Small intestine (tissue), 7 donors: ENCODE results near the gene FAM177B. TPM values are rescaled to one million over a fixed set of nuclear protein-coding genes. Genes with fewer than 3 reads are reported as not detected.
"Not testable (repeated sequence)": the region's sequence is repeated elsewhere in the genome, so short reads cannot be mapped to it uniquely, and the experiment has no call there.

ENCODE experiments used
- DNase-seq, 2 donors: peaks; one replicate each; pipeline versions ENCODE4 v3.0.0 to v3.0.0-alpha.2; 2013
- FAIRE-seq: peaks from 2 replicates; lab custom pipeline; 2012; peaks lifted over from hg19 to GRCh38; lab: Jason Lieb, UNC
- H3K27ac ChIP-seq, 3 donors: one replicate each; pipeline ENCODE4 v1.5.1; 2013; ENCODE audit warnings: low read length in 2 of 3, mild to moderate bottlenecking in 2 of 3, control low read depth in 1 of 3, inconsistent platforms in 1 of 3, low read depth in 1 of 3, moderate library complexity in 1 of 3
- H3K27me3 ChIP-seq, 3 donors: one replicate each; pipeline ENCODE4 v1.6.1; 2013; ENCODE audit warnings: low read length in 3 of 3, inconsistent platforms in 1 of 3; ENCODE audit not compliant: control insufficient read depth in 3 of 3, insufficient read depth in 3 of 3
- H3K36me3 ChIP-seq, 3 donors: one replicate each; pipeline ENCODE4 v1.6.1; 2013; ENCODE audit warnings: low read length in 3 of 3, inconsistent platforms in 1 of 3, low read depth in 1 of 3, mild to moderate bottlenecking in 1 of 3, moderate library complexity in 1 of 3; ENCODE audit not compliant: control insufficient read depth in 3 of 3, insufficient read depth in 2 of 3
- H3K4me1 ChIP-seq, 3 donors: one replicate each; pipeline ENCODE4 v1.6.1; 2013; ENCODE audit warnings: low read length in 2 of 3, inconsistent platforms in 1 of 3, low read depth in 1 of 3, mild to moderate bottlenecking in 1 of 3, moderate library complexity in 1 of 3; ENCODE audit not compliant: control insufficient read depth in 3 of 3, insufficient read depth in 2 of 3
- H3K4me3 ChIP-seq, 3 donors: one replicate each; pipeline ENCODE4 v1.5.1; 2013; ENCODE audit warnings: low read length in 3 of 3, control low read depth in 1 of 3, inconsistent platforms in 1 of 3, low read depth in 1 of 3, mild to moderate bottlenecking in 1 of 3, moderate library complexity in 1 of 3
- H3K9me3 ChIP-seq, 2 donors: one replicate each; pipeline ENCODE4 v1.6.1; 2013; ENCODE audit warnings: low read depth in 1 of 2, low read length in 1 of 2; ENCODE audit not compliant: control insufficient read depth in 2 of 2, insufficient read depth in 1 of 2
- WGBS, 3 donors: extraction: QIAGEN DNeasy Blood & Tissue Kit; methylation state at CpG; one replicate each; pipeline ENCODE4 v1.1.7; 2013; 5-methylcytosine and 5-hydroxymethylcytosine counted together
- polyA plus RNA-seq, 4 donors: library from polyadenylated mRNA; stranded (reverse) in 3 of 4; unstranded in 1 of 4; fragments of 200-250 nt in 3 of 4; fragments of 120-200 nt in 1 of 4; gene quantifications; one replicate each; pipeline versions ENCODE4 v1.2.1 to v1.2.3, GENCODE V29; 2013
- donor health status: healthy with polysubstance abuse.
- donor health status: control.
- donor health status: control.
- donor health status: Bipolar disorder and iron deficiency.
- donor health status: healthy.

The FAM177B gene
- polyA plus RNA-seq, 4 donors = 3.8 to 16.5 (median 8.5) TPM

- DNase-seq = no peak
- no peak overlapping the region for H3K4me3 ChIP-seq
- 83 to 91% (median 83%) methylated on average over 1 of the region's 1 CpG for WGBS, 3 donors
- H3K9me3 ChIP-seq = no peaks in the 10 kb centered on the region
- H3K36me3 ChIP-seq = no peaks in the 10 kb centered on the region
- FAIRE-seq = peak; percentile 44
- H3K4me1 ChIP-seq = no peaks in the 10 kb centered on the region
- H3K27ac ChIP-seq = no peak overlapping the region
- peaks cover 0 to 3% (median 0%) of the 10 kb centered on the region in 3 donors for H3K27me3 ChIP-seq
These were observed 13.6 kb downstream of the FAM177B start for GRCh38 chr1:222750651-222751050.

- peaks cover 0 to 3% (median 0%) of the 10 kb centered on the region in 3 donors for H3K27me3 ChIP-seq
- no peaks in the 10 kb centered on the region for H3K36me3 ChIP-seq
- DNase-seq (peak in 1 of 2 donors; percentile 43), FAIRE-seq (no peak)
- H3K9me3 ChIP-seq = no peaks in the 10 kb centered on the region
- H3K4me1 ChIP-seq = no peaks in the 10 kb centered on the region
- no peak overlapping the region for H3K27ac ChIP-seq
- 25 to 63% (median 51%) methylated on average over 3 of the region's 3 CpGs for WGBS, 3 donors
- H3K4me3 ChIP-seq = no peak overlapping the region
These were observed 14.3 kb downstream of the FAM177B start for GRCh38 chr1:222751255-222751654.

GRCh38 chr1:222754366-222755139, 17.6 kb downstream of the FAM177B start:
- H3K27ac ChIP-seq = no peak overlapping the region
- no peak overlapping the region for H3K4me3 ChIP-seq
- H3K36me3 ChIP-seq = no peaks in the 10 kb centered on the region
- H3K9me3 ChIP-seq = no peaks in the 10 kb centered on the region
- WGBS, 3 donors = 80 to 86% (median 85%) methylated on average over 10 of the region's 10 CpGs
- FAIRE-seq (no peak), DNase-seq (no peak)
- H3K27me3 ChIP-seq = peaks cover 0 to 4% (median 0%) of the 10 kb centered on the region in 3 donors
- H3K4me1 ChIP-seq = no peaks in the 10 kb centered on the region

GRCh38 chr1:222757646-222758268, 20.8 kb downstream of the FAM177B start:
- 76 to 88% (median 88%) methylated on average over 10 of the region's 10 CpGs for WGBS, 3 donors
- no peaks in the 10 kb centered on the region for H3K4me1 ChIP-seq
- no peak overlapping the region for H3K4me3 ChIP-seq
- FAIRE-seq (no peak), DNase-seq (no peak)
- H3K9me3 ChIP-seq = no peaks in the 10 kb centered on the region
- H3K36me3 ChIP-seq = no peaks in the 10 kb centered on the region
- H3K27me3 ChIP-seq = peaks cover 0 to 4% (median 0%) of the 10 kb centered on the region in 3 donors
- peak overlapping the region in 1 of 3 donors; percentile 30 for H3K27ac ChIP-seq

GRCh38 chr1:222759451-222760035, 22.5 kb downstream of the FAM177B start:
- Histone ChIP-seq H3K36me3 (no peaks in the 10 kb centered on the region), H3K27me3 (peaks cover 0 to 4% (median 0%) of the 10 kb centered on the region in 3 donors), H3K4me3 (no peak overlapping the region), H3K4me1 (no peaks in the 10 kb centered on the region), H3K9me3 (no peaks in the 10 kb centered on the region), H3K27ac (no peak overlapping the region)
- WGBS, 3 donors = 84 to 85% (median 84%) methylated on average over 5 of the region's 5 CpGs
- DNase-seq = no peak
- FAIRE-seq = no peak

GRCh38 chr1:222761083-222761482, 24.1 kb downstream of the FAM177B start:
- Histone ChIP-seq H3K27me3 (peaks cover 0 to 4% (median 0%) of the 10 kb centered on the region in 3 donors), H3K9me3 (no peaks in the 10 kb centered on the region), H3K4me3 (no peak overlapping the region), H3K4me1 (no peaks in the 10 kb centered on the region), H3K27ac (no peak overlapping the region), H3K36me3 (no peaks in the 10 kb centered on the region)
- DNase-seq (no peak), FAIRE-seq (no peak)
- WGBS, 3 donors = 35 to 68% (median 59%) methylated on average over 1 of the region's 1 CpG

- H3K4me1 ChIP-seq, H3K36me3 ChIP-seq, H3K27ac ChIP-seq, H3K27me3 ChIP-seq, FAIRE-seq, H3K9me3 ChIP-seq, H3K4me3 ChIP-seq, DNase-seq: not testable (repeated sequence)
- 75 to 95% (median 93%) methylated on average over 2 to 4 of the region's 4 CpGs for WGBS, 3 donors
These were observed 25.2 kb downstream of the FAM177B start for GRCh38 chr1:222762178-222762577.

- Histone ChIP-seq H3K9me3 (peaks cover 0 to 6% of the 10 kb centered on the region in 2 donors), H3K36me3 (no peaks in the 10 kb centered on the region), H3K4me3 (no peak overlapping the region), H3K4me1 (no peaks in the 10 kb centered on the region), H3K27me3 (no peaks in the 10 kb centered on the region), H3K27ac (no peak overlapping the region)
- DNase-seq (no peak), FAIRE-seq (no peak)
- 71 to 82% (median 76%) methylated on average over 5 of the region's 5 CpGs for WGBS, 3 donors
These were observed 30.2 kb downstream of the FAM177B start for GRCh38 chr1:222767152-222767571.
